GM10847 (cell line): ENCODE data around the gene MOBP.

Source experiments
- POLR2A ChIP-seq: IDR thresholded peaks from 2 replicates; pipeline ENCODE4 v1.6.1; 2011; ENCODE audit not compliant: insufficient read length; ENCODE audit errors: extremely low read depth

Gene MOBP

DNA sequence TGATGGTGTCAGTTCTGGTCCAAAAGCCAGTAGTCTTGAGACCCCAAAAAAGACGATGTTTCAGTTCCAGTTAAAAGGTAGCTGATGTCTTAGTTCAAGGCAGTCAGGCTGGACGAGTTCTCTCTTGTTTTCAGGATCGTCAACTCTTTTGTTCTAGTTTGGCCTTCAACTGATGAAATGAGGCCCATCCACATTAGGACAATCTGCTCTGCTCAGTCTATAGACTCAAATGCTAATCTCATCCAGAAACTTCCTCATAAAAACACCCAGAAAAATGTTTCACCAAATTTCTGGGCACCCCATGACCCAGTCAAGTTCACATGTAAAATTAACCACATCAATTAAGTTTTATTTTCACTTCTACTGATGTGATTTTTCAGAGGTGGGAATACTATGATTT is 74.0 kb downstream of the MOBP start:
- TF ChIP-seq POLR2A, result no peak

DNA sequence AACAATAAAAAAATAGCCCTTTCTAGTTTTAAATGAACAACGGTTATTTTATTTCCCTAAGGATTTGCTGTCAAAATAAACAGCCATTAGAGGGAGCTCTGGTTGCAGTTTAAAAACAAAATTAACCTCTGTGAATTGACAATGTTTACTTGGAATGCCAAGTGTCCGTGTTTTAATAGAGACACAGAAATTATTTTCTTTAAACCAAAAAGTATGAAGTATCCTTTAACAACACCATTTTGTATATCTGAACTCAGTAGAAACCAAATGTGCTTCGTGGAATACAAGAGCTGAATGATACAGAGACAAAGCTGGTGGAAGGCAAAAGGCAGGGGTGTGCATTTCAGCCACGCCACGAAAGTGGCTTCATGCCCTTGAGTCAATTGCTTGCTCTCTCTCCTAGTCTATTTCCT is 74.4 kb downstream of the MOBP start:
- no peak for TF ChIP-seq POLR2A

DNA sequence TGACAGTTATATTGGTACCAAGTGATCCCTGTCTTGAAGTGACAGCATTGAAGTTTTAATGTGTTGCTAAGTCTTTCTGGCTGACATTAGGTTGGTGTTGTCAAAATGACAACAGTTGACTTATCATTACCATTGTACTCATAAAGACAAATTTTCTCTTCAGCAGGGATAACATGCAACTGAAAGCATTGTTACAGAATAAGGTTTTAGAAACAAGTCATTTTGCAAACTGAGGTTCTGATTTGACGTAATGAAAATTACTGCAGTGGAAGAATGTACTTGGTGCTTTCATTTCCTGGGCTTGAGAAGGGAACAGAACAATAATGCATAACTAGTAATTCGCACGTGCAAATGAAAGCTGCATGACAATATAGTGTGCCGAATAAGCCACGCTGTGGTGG is 75.1 kb downstream of the MOBP start:
- no peak for TF ChIP-seq POLR2A

DNA sequence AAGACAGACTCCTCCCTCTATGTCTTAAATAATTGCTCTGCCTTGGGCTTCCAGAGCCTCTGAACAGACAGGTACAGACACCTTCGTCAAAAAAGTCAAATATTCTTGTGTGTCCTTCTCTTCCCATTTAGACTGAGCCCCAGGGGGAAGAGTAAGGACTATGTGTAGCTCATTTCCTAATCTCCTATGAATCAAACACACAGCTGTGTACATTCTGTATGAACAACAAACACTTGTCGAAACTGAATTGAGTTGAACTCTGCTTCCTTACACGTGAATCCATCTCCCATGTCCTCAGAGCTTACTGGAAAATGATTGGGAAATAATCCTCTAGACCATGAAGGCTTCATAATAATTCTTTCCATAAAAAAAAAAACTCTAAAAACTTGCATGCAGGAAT is 80.8 kb downstream of the MOBP start:
- TF ChIP-seq POLR2A, result no peak

DNA sequence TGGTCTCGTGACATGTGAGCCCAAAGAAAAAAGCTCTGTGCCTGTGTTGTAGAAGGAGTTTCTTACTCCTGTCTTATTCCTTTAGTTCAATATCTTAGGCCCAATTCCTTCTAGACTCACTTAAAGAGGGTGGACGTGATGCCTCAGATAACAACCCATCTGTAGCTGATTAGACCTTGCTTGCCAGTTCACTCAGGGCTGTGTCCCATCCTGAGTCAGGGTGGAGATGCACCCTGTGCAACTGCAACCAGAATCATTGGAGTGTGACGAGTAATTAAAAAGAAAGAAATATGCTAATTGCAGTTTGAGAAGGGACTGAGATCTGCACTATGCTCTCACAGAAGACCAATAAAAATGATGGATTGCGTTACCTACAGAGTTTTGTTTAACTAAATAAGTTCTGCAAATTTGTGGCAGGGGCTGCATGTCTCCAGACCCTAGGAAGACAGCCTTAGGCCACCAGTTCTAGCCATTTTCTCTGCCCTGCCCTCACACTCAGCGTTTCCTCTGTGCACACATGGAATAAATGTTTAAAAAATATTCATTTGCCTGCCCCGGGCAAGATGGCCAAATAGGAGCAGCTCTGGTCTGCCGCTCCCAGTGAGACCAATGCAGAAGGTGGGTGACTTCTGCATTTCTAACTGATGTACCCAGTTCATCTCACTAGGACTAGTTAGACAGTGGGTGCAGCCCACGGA is 83.0 kb downstream of the MOBP start:
- no peak for TF ChIP-seq POLR2A
